Cardiac fibroblast (primary cell): ENCODE measurements around the gene MTHFD2L.

ENCODE experiments used
- DNase-seq, 2 donors: peaks; one replicate each; pipeline versions ENCODE4 v3.0.0 to v3.0.0-alpha.2; 2010; ENCODE audit warnings: low read depth in 2 of 2
- H3K4me3 ChIP-seq, 2 donors: replicated peaks in 1 of 2; 1 replicate in 1 of 2; 2 replicates in 1 of 2; pipeline ENCODE4 v1.5.1; 2011; ENCODE audit warnings: low read depth in 2 of 2, low read length in 2 of 2, mild to moderate bottlenecking in 2 of 2, moderate library complexity in 1 of 2
- TF ChIP-seq, protein P1 (sequence below): IDR thresholded peaks from one replicate; pipeline ENCODE4 v1.5.1; 2011; ENCODE audit warnings: low read depth, mild to moderate bottlenecking, low read length, inconsistent platforms

MTHFD2L gene

DNA sequence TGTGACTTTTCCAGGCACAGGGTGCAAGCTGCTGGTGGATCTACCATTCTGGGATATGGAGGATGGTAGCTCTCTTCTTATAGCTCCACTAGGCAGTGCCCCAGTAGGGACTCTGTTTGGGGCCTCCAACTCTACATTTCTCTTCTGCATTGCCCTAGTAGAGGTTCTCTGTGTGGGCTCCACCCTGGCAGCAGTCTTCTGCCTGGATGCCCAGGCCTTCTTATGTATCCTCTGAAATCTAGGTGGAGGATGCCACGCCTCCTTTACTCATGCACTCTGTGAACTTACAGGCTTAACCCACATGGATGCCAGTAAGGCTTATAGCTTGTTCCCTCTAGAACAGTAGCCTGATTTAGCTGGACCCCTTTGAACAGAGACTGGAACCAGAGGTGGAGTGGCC lies 186.1 kb downstream of the MTHFD2L start:
- H3K4me3 ChIP-seq, result no peak overlapping the region
- no peak for DNase-seq
- TF ChIP-seq, protein P1, sequence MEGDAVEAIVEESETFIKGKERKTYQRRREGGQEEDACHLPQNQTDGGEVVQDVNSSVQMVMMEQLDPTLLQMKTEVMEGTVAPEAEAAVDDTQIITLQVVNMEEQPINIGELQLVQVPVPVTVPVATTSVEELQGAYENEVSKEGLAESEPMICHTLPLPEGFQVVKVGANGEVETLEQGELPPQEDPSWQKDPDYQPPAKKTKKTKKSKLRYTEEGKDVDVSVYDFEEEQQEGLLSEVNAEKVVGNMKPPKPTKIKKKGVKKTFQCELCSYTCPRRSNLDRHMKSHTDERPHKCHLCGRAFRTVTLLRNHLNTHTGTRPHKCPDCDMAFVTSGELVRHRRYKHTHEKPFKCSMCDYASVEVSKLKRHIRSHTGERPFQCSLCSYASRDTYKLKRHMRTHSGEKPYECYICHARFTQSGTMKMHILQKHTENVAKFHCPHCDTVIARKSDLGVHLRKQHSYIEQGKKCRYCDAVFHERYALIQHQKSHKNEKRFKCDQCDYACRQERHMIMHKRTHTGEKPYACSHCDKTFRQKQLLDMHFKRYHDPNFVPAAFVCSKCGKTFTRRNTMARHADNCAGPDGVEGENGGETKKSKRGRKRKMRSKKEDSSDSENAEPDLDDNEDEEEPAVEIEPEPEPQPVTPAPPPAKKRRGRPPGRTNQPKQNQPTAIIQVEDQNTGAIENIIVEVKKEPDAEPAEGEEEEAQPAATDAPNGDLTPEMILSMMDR, result no peak
